Measurements from ENCODE around the gene RNF113A. TPM values are rescaled to one million over a fixed set of nuclear protein-coding genes. Genes with fewer than 3 reads are reported as not detected.
A peak's percentile ranks its signal among the peaks of the same experiment; 100 is the strongest.

The RNF113A gene
- total RNA-seq = 10.2 and 11.7 TPM in 2 replicates
- 8.7 and 9.4 TPM in 2 replicates for polyA plus RNA-seq
- polyA plus RNA-seq (2011; cell fraction: cytosol; rRNA removed) = 12.4 and 14.7 TPM in 2 replicates
- 7.3 and 8.4 TPM in 2 replicates for polyA plus RNA-seq (2011; cell fraction: nucleus; rRNA removed)
- polyA plus RNA-seq (2012) = 12.2 and 12.8 TPM in 2 replicates
- polyA minus RNA-seq = 4.4 and 6.9 TPM in 2 replicates
- polyA minus RNA-seq (2011; cell fraction: cytosol; rRNA and poly(A)+ RNA removed) = 11.1 TPM
- 1.5 TPM in 2 replicates for polyA minus RNA-seq (2011; cell fraction: nucleus; rRNA and poly(A)+ RNA removed)
- percentile 62 among the genes with signal in this experiment for Bru-seq, nascent RNA
- percentile 63 among the genes with signal in this experiment for BruChase-seq, experiment 1, labeled RNA remaining after a 6-hour chase
- percentile 71 among the genes with signal in this experiment for BruChase-seq, experiment 2, labeled RNA remaining after a 2-hour chase
- long read RNA-seq, transcript RNF113A-201 (1 exons, 1,353 nt) = major isoform, 39 of 39 reads
- long read RNA-seq, partial matches to known transcripts = 0 of 39 reads
- long read RNA-seq, other reads (novel, unspliced or antisense) = 0 of 39 reads

DNA sequence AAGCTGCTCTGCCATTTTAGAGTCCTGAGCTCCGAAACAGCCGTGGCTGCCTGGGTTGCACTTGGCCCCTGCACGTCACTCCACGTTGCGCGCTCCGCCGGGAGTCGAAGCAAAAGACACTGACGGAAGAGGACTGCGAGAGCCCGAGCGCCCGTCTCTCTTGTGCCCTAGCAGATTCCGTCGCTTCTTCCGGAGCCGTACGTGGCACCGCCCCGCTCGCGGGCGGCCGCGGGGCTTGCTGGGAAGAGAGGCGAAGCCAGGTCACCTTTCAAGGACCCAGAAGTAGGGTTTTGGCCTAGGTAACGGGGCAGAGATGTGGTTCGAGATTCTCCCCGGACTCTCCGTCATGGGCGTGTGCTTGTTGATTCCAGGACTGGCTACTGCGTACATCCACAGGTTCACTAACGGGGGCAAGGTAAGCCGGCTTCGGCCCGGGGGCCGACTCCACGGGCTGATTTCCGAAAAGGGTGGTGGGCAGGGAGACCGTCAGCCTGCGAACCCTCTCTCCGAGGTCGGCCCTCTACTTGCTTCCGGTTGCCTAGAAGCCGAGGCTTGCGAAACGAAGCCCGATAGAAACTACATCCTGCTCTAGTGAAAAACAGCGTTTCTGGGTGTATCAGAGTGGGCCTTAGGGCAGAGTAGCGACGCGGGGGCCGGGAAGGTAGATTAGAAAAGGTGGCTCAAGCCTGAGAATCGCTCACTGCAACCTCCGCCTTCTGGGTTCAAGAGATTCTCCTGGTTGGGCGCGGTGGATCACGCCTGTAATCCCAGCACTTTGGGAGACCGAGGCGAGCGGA is at the start of gene RNF113A, which contains the start of gene NDUFA1:
Gene RNF113A, minus strand, starts transcription at position 135 of the 797 bp plus-strand sequence. Its CDS starts 120 bp downstream, at position 15.
Gene NDUFA1, plus strand, starts transcription at position 234 of the 797 bp plus-strand sequence. Its CDS starts 80 bp downstream, at position 314.
- no peaks in the 10 kb centered on the region for H3K27me3 ChIP-seq (ENCODE audit: control insufficient read depth in 2 of 2, insufficient read depth in 2 of 2, low read length in 2 of 2)
- peak within 1 kb of the TSS; percentile 96 for H2AFZ ChIP-seq (ENCODE audit: low read depth, low read length)
- peak within 1 kb of the TSS; percentile 87 for H3K27ac ChIP-seq (ENCODE audit: insufficient read depth, low read depth, low read length)
- peaks cover 31% of the 10 kb centered on the region for H3K79me2 ChIP-seq (ENCODE audit: control insufficient read depth, insufficient read depth, low read length)
- TF ChIP-seq POLR2A (IDR thresholded peaks at IDR 0.05; ENCODE audit: low read depth, low read length) (peak; percentile 80), MYC (IDR thresholded peaks at IDR 0.05; ENCODE audit: low read depth, low read length) (no peak), POLR2AphosphoS5 (IDR thresholded peaks at IDR 0.05; ENCODE audit: insufficient read depth, low read depth, low read length) (peak; percentile 70), GATA2 (IDR thresholded peaks at IDR 0.05; ENCODE audit: insufficient read depth, insufficient read length, low read depth, low read length) (no peak), FOS (IDR thresholded peaks at IDR 0.05; ENCODE audit: borderline replicate concordance, insufficient read depth, low read length) (no peak), JUN (IDR thresholded peaks at IDR 0.05; ENCODE audit: borderline replicate concordance, insufficient read depth, insufficient read length, low read depth) (no peak), EZH2 (IDR thresholded peaks at IDR 0.05; ENCODE audit: borderline replicate concordance, low read depth, low read length, severe bottlenecking) (no peak)
- TF ChIP-seq, protein P1, sequence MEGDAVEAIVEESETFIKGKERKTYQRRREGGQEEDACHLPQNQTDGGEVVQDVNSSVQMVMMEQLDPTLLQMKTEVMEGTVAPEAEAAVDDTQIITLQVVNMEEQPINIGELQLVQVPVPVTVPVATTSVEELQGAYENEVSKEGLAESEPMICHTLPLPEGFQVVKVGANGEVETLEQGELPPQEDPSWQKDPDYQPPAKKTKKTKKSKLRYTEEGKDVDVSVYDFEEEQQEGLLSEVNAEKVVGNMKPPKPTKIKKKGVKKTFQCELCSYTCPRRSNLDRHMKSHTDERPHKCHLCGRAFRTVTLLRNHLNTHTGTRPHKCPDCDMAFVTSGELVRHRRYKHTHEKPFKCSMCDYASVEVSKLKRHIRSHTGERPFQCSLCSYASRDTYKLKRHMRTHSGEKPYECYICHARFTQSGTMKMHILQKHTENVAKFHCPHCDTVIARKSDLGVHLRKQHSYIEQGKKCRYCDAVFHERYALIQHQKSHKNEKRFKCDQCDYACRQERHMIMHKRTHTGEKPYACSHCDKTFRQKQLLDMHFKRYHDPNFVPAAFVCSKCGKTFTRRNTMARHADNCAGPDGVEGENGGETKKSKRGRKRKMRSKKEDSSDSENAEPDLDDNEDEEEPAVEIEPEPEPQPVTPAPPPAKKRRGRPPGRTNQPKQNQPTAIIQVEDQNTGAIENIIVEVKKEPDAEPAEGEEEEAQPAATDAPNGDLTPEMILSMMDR (IDR thresholded peaks at IDR 0.05; ENCODE audit: extremely low read depth in 1 of 2, insufficient read depth in 1 of 2, low read depth in 1 of 2, low read length in 2 of 2) = no peak
- TF ChIP-seq, protein P2, sequence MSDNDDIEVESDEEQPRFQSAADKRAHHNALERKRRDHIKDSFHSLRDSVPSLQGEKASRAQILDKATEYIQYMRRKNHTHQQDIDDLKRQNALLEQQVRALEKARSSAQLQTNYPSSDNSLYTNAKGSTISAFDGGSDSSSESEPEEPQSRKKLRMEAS (IDR thresholded peaks at IDR 0.05; ENCODE audit: insufficient read depth, insufficient read length) = no peak
- ChIA-PET POLR2A (interaction anchor here (1.5 to 1.6 kb wide), 2 partner anchors 19 to 80 kb away, joined by 4 to 5 read pairs; partner anchors contain the start of genes RPL39 and UPF3B), CTCF (interaction anchor here (0.9 to 1.9 kb wide), 2 partner anchors 10 to 19 kb away, joined by 3 to 8 read pairs; partner anchors contain the start of gene UPF3B)
- peaks cover 11% of the 10 kb centered on the region for H3K4me1 ChIP-seq (ENCODE audit: control insufficient read depth, extremely low read depth, insufficient read depth, low read length)
- FAIRE-seq (peak; percentile 68), DNase-seq (ENCODE audit: low read depth, low spot score) (peak; percentile 69)
- no peaks in the 10 kb centered on the region for H4K20me1 ChIP-seq (replicated peaks; ENCODE audit: control insufficient read depth, extremely low read depth, insufficient read depth, low read length)
- no peaks in the 10 kb centered on the region for H3K9me1 ChIP-seq (replicated peaks; ENCODE audit: control insufficient read depth, extremely low read depth, insufficient read depth, low read length)
- BruUV-seq (replicated peaks) = TSS peak; percentile 73
- intact Hi-C loops (cut with micrococcal nuclease) = loop anchor here (1.0 to 5.0 kb wide), 4 partner anchors 18 to 249 kb away; partner anchors contain the start of gene RPL39
- peak within 1 kb of the TSS; percentile 94 for H3K9ac ChIP-seq (replicated peaks; ENCODE audit: extremely low read depth, insufficient read depth, low read length)
- dilution Hi-C loops (cut with MboI; ENCODE audit: extremely low pct_ligation_motif_present, low sequenced_read_pairs) = no loop called here
- peak within 1 kb of the TSS; percentile 80 for H3K4me2 ChIP-seq (ENCODE audit: insufficient read depth, low read length)
- no peaks in the 10 kb centered on the region for H3K9me3 ChIP-seq (replicated peaks; ENCODE audit: control insufficient read depth, insufficient read depth, low read length)
- H3K4me3 ChIP-seq (replicated peaks in 1 of 3; ENCODE audit: insufficient read depth in 1 of 3, low read depth in 1 of 3, low read length in 3 of 3) = peak within 1 kb of the TSS; percentile 74 to 93 (median 84)
- no peaks in the 10 kb centered on the region for H3K36me3 ChIP-seq (ENCODE audit: control insufficient read depth in 2 of 2, extremely low read depth in 1 of 2, insufficient read depth in 2 of 2, low read length in 2 of 2)
